Activated B cell treated with CpG ODN at 0.5 μM for 24 hours (primary cell): Measurements from ENCODE around the gene LCP1. TPM values are rescaled to one million over a fixed set of nuclear protein-coding genes. Genes with fewer than 3 reads are reported as not detected.

Source experiments
- ATAC-seq: fragments of 200-7000 bp; cut with Tn5 transposase; one replicate; pipeline ENCODE4 v1.10.0; 2021; ENCODE audit warnings: low read depth, mild to moderate bottlenecking, moderate library complexity
- CTCF ChIA-PET: fragments of 350-600 bp; sonication (Branson Sonifier 250); formaldehyde crosslinking; loops from one replicate; lab custom pipeline; 2021; ENCODE audit warnings: antibody characterized with exemption; lab: Charles Lee
- POLR2A ChIA-PET: fragments of 350-600 bp; sonication (Branson Sonifier 250); formaldehyde crosslinking; loops from one replicate; lab custom pipeline; 2021; ENCODE audit warnings: antibody characterized with exemption; lab: Charles Lee
- DNase-seq: peaks from one replicate; pipeline ENCODE4 v3.0.0; 2022
- H3K27ac Mint-ChIP-seq: one replicate; pipeline ENCODE4 v1.8.0; 2020; ENCODE audit warnings: mixed read lengths
- H3K27me3 Mint-ChIP-seq: one replicate; pipeline ENCODE4 v1.8.0; 2021; ENCODE audit warnings: mixed read lengths
- H3K36me3 Mint-ChIP-seq: one replicate; pipeline ENCODE4 v1.8.0; 2021; ENCODE audit warnings: low read depth, mixed read lengths
- H3K4me1 Mint-ChIP-seq: one replicate; pipeline ENCODE4 v1.8.0; 2021; ENCODE audit warnings: mixed read lengths
- H3K4me3 Mint-ChIP-seq: one replicate; pipeline ENCODE4 v1.8.0; 2020; ENCODE audit warnings: mild to moderate bottlenecking, mixed read lengths
- H3K9me3 Mint-ChIP-seq: one replicate; pipeline ENCODE4 v1.8.0; 2020; ENCODE audit warnings: mixed read lengths
- CTCF ChIP-seq: fragments of 200-600 bp; IDR thresholded peaks from one replicate; pipeline ENCODE4 v1.8.0; 2022; ENCODE audit warnings: antibody characterized with exemption, mild to moderate bottlenecking
- intact Hi-C: fragments of 100-400 bp; cut with micrococcal nuclease; formaldehyde crosslinking; loops from one replicate; pipeline ENCODE4 v1.15.1; 2024
- total RNA-seq: library from RNA; stranded (reverse); gene quantifications from 2 replicates; pipeline ENCODE4 v1.2.3, GENCODE V29; 2022

Gene LCP1
- total RNA-seq, 1 donor from 2014 or later: 948 TPM

GRCh38 chr13:46169758-46170157, 12.2 kb downstream of the LCP1 start:
- ATAC-seq (no peak), DNase-seq (no peak)
- Mint-ChIP-seq H3K4me3 (peak overlapping the region; percentile 79), H3K27ac (peak overlapping the region; percentile 85), H3K4me1 (peaks cover 98% of the 10 kb centered on the region), H3K9me3 (no peaks in the 10 kb centered on the region), H3K36me3 (peaks cover 82% of the 10 kb centered on the region), H3K27me3 (no peaks in the 10 kb centered on the region)
- ChIA-PET CTCF (no interaction called here), POLR2A (interaction anchor here (1.2 to 11.8 kb wide), 3 partner anchors 10 to 21 kb away, joined by 4 to 247 read pairs (median 4); partner anchors contain the start of gene LCP1)
- intact Hi-C loops: loop anchor here (5.0 to 10.0 kb wide), 2 partner anchors 117 to 825 kb away; partner anchors contain the start of genes TPT1 and ZC3H13
- no peak for TF ChIP-seq CTCF

GRCh38 chr13:46168783-46169182, 13.2 kb downstream of the LCP1 start:
- TF ChIP-seq CTCF: no peak
- H3K4me1 Mint-ChIP-seq: peaks cover 98% of the 10 kb centered on the region
- peak overlapping the region; percentile 85 for H3K27ac Mint-ChIP-seq
- peak overlapping the region; percentile 79 for H3K4me3 Mint-ChIP-seq
- no peaks in the 10 kb centered on the region for H3K27me3 Mint-ChIP-seq
- peaks cover 83% of the 10 kb centered on the region for H3K36me3 Mint-ChIP-seq
- H3K9me3 Mint-ChIP-seq: no peaks in the 10 kb centered on the region
- DNase-seq (no peak), ATAC-seq (no peak)
- intact Hi-C loops: loop anchor here (1.0 to 10.0 kb wide), 3 partner anchors 8 to 824 kb away; partner anchors contain the start of genes TPT1 and ZC3H13
- ChIA-PET CTCF (interaction anchor here (1.3 to 4.3 kb wide), 4 partner anchors 8 to 18 kb away, joined by 4 to 20 read pairs (median 10); partner anchors contain the start of gene LCP1), POLR2A (interaction anchor here (11.8 kb wide), 1 partner anchor 11 kb away, joined by 247 read pairs; the partner anchor contains the start of gene LCP1)

- TF ChIP-seq CTCF: no peak
- intact Hi-C loops: loop anchor here (1.0 to 10.0 kb wide), 3 partner anchors 8 to 824 kb away; partner anchors contain the start of genes TPT1 and ZC3H13
- Mint-ChIP-seq H3K4me3 (peak overlapping the region; percentile 79), H3K36me3 (peaks cover 80% of the 10 kb centered on the region), H3K27me3 (no peaks in the 10 kb centered on the region), H3K9me3 (no peaks in the 10 kb centered on the region), H3K27ac (peak overlapping the region; percentile 85), H3K4me1 (peaks cover 98% of the 10 kb centered on the region)
- DNase-seq (peak; percentile 31), ATAC-seq (peak; percentile 28)
- CTCF ChIA-PET: interaction anchor here (0.7 to 4.3 kb wide), 6 partner anchors 8 to 20 kb away, joined by 3 to 20 read pairs (median 7); partner anchors contain the start of gene LCP1
- POLR2A ChIA-PET: interaction anchor here (0.7 to 11.8 kb wide), 2 partner anchors 8 to 11 kb away, joined by 4 to 247 read pairs; partner anchors contain the start of gene LCP1
Measured at GRCh38 chr13:46168341-46168740, 13.6 kb downstream of the LCP1 start.

GRCh38 chr13:46166947-46167610, 14.9 kb downstream of the LCP1 start:
- Mint-ChIP-seq H3K4me1 (peaks cover 94% of the 10 kb centered on the region), H3K27me3 (no peaks in the 10 kb centered on the region), H3K27ac (peak overlapping the region; percentile 67), H3K4me3 (peak overlapping the region; percentile 79), H3K9me3 (no peaks in the 10 kb centered on the region), H3K36me3 (peaks cover 74% of the 10 kb centered on the region)
- ATAC-seq (no peak), DNase-seq (no peak)
- no peak for TF ChIP-seq CTCF
- ChIA-PET POLR2A (interaction anchor here (0.8 to 11.8 kb wide), 2 partner anchors 13 to 217 kb away, joined by 7 to 247 read pairs; partner anchors contain the start of gene LCP1), CTCF (interaction anchor here (2.1 to 4.3 kb wide), 3 partner anchors 10 to 16 kb away, joined by 10 to 20 read pairs (median 12); partner anchors contain the start of gene LCP1)
- intact Hi-C loops: loop anchor here (5.0 to 10.0 kb wide), 2 partner anchors 115 to 822 kb away; partner anchors contain the start of genes TPT1 and ZC3H13

GRCh38 chr13:46166224-46166584, 15.8 kb downstream of the LCP1 start:
- Mint-ChIP-seq H3K27ac (peak overlapping the region; percentile 77), H3K4me3 (peak overlapping the region; percentile 68), H3K27me3 (no peaks in the 10 kb centered on the region), H3K9me3 (no peaks in the 10 kb centered on the region), H3K36me3 (peaks cover 74% of the 10 kb centered on the region), H3K4me1 (peaks cover 93% of the 10 kb centered on the region)
- TF ChIP-seq CTCF: no peak
- DNase-seq (no peak), ATAC-seq (peak; percentile 11)
- intact Hi-C loops: loop anchor here (5.0 to 10.0 kb wide), 2 partner anchors 114 to 821 kb away; partner anchors contain the start of genes TPT1 and ZC3H13
- POLR2A ChIA-PET: interaction anchor here (11.8 kb wide), 1 partner anchor 13 kb away, joined by 247 read pairs; the partner anchor contains the start of gene LCP1
- CTCF ChIA-PET: interaction anchor here (2.1 to 4.3 kb wide), 2 partner anchors 11 to 16 kb away, joined by 12 to 20 read pairs; partner anchors contain the start of gene LCP1
